Measurements from ENCODE around the gene CTNNBL1.
A peak's percentile ranks its signal among the peaks of the same experiment; 100 is the strongest.

Gene CTNNBL1

GRCh38 chr20:37823296-37823980, 129.6 kb downstream of the CTNNBL1 start:
- no peak for DNase-seq (ENCODE audit: low spot score)

- DNase-seq (ENCODE audit: low spot score), result no peak
These were observed 133.8 kb downstream of the CTNNBL1 start for GRCh38 chr20:37827605-37828004.

GRCh38 chr20:37828684-37829083, 134.9 kb downstream of the CTNNBL1 start:
- DNase-seq (ENCODE audit: low spot score), result no peak

- no peak for DNase-seq (ENCODE audit: low spot score)
These were observed 135.3 kb downstream of the CTNNBL1 start for GRCh38 chr20:37829128-37829527.

GRCh38 chr20:37833221-37833896, 139.5 kb downstream of the CTNNBL1 start:
- DNase-seq (ENCODE audit: low spot score), result peak; percentile 76

GRCh38 chr20:37836926-37837325, 143.1 kb downstream of the CTNNBL1 start:
- DNase-seq (ENCODE audit: low spot score), result no peak

- DNase-seq (ENCODE audit: low spot score), result no peak
These were observed 144.1 kb downstream of the CTNNBL1 start for GRCh38 chr20:37837924-37838323.

- DNase-seq (ENCODE audit: low spot score), result no peak
These were observed 145.1 kb downstream of the CTNNBL1 start for GRCh38 chr20:37838769-37839431.

GRCh38 chr20:37839432-37839827, 145.6 kb downstream of the CTNNBL1 start:
- no peak for DNase-seq (ENCODE audit: low spot score)

- no peak for DNase-seq (ENCODE audit: low spot score)
These were observed 146.1 kb downstream of the CTNNBL1 start for GRCh38 chr20:37839955-37840354.

- no peak for DNase-seq (ENCODE audit: low spot score)
These were observed 147.6 kb downstream of the CTNNBL1 start for GRCh38 chr20:37841389-37841788.

- no peak for DNase-seq (ENCODE audit: low spot score)
These were observed 148.1 kb downstream of the CTNNBL1 start for GRCh38 chr20:37841971-37842370.

GRCh38 chr20:37845241-37845681, 151.4 kb downstream of the CTNNBL1 start:
- DNase-seq (ENCODE audit: low spot score), result no peak

GRCh38 chr20:37845878-37846277, 152.0 kb downstream of the CTNNBL1 start:
- no peak for DNase-seq (ENCODE audit: low spot score)

GRCh38 chr20:37846573-37846972, 152.7 kb downstream of the CTNNBL1 start:
- no peak for DNase-seq (ENCODE audit: low spot score)

- no peak for DNase-seq (ENCODE audit: low spot score)
These were observed 154.9 kb downstream of the CTNNBL1 start for GRCh38 chr20:37848706-37849105.

- DNase-seq (ENCODE audit: low spot score), result no peak
These were observed 155.3 kb downstream of the CTNNBL1 start for GRCh38 chr20:37849156-37849555.

GRCh38 chr20:37849566-37849965, 155.7 kb downstream of the CTNNBL1 start:
- DNase-seq (ENCODE audit: low spot score), result no peak

GRCh38 chr20:37850036-37850592, 156.3 kb downstream of the CTNNBL1 start:
- no peak for DNase-seq (ENCODE audit: low spot score)

- DNase-seq (ENCODE audit: low spot score), result no peak
These were observed 157.0 kb downstream of the CTNNBL1 start for GRCh38 chr20:37850724-37851355.

- DNase-seq (ENCODE audit: low spot score), result no peak
These were observed 158.8 kb downstream of the CTNNBL1 start for GRCh38 chr20:37852666-37853065.

- DNase-seq (ENCODE audit: low spot score), result no peak
These were observed 160.1 kb downstream of the CTNNBL1 start for GRCh38 chr20:37853823-37854375.

All from cerebellar cortex (tissue), 1 donor.